GM13977 (cell line): ENCODE results near the gene ZNF641.
"Not testable (repeated sequence)": the region's sequence is repeated elsewhere in the genome, so short reads cannot be mapped to it uniquely, and the experiment has no call there.

Experiments
- DNase-seq: peaks from one replicate; pipeline ENCODE4 v3.0.0; 2012; ENCODE audit warnings: low spot score
- CTCF ChIP-seq: IDR thresholded peaks from 2 replicates; pipeline ENCODE4 v1.5.1; 2012; ENCODE audit warnings: mild to moderate bottlenecking, control low read depth; ENCODE audit not compliant: insufficient read depth; ENCODE audit errors: extremely low read depth, missing control alignments
- in situ Hi-C: fragments of 300-500 bp; cut with MboI; formaldehyde crosslinking; loops from one replicate; pipeline ENCODE4 v1.12.0; 2022; ENCODE audit warnings: low sequenced_read_pairs, low pct_unique_long_range_greater_than_20kb, mixed read lengths, inconsistent platforms; ENCODE audit not compliant: unreplicated experiment

Gene ZNF641

GRCh38 chr12:48339442-48340117 is 11.1 kb downstream of the ZNF641 start:
- in situ Hi-C loops: no loop called here
- DNase-seq: no peak
- TF ChIP-seq CTCF: no peak

DNA sequence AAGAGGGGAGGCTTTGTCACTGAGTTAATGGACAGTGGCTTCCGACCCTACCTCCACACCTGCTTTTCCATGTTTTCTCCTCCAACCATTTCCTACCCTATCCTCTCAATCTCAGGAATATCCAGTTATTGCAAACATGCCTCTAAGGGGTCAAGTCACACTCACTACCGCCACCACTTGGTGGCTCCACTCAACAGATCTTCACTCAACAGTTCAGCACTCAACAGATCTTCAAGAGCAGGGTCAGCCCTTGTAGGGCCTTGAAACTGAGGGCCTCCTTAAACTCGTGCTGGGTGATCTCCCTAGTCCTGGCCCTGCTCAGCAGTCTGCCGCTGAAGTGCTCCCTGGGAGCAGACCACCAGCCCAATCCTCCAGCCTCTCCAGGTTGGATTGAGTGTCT is 14.2 kb downstream of the ZNF641 start:
- peak; percentile 15 for TF ChIP-seq CTCF
- in situ Hi-C loops: no loop called here
- DNase-seq: no peak

DNA sequence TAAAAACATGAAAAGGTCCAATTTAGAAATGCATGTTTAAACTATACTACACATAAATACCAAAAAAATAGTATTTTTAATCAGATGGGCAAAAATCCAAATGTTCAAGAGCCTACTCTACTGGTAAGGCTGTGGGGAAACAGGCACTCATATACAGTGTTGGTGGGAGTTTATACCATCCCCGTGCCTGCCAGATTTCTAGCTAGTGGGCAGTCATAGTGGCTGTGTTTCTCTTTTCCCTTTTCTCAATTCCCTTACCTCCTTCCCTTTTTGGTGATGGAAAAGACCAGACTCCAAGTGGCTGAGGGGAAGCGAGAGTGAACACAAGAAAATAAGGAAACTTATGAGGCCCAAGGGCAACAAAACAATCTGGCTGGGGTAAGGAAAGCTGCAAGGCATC is 14.7 kb downstream of the ZNF641 start:
- in situ Hi-C loops: no loop called here
- no peak for DNase-seq
- TF ChIP-seq CTCF: no peak

- in situ Hi-C loops: no loop called here
- no peak for DNase-seq
- TF ChIP-seq CTCF: no peak
These were observed 15.9 kb downstream of the ZNF641 start for GRCh38 chr12:48334808-48335207.

GRCh38 chr12:48333680-48334079 is 17.0 kb downstream of the ZNF641 start:
- in situ Hi-C loops, DNase-seq: not testable (repeated sequence)

- in situ Hi-C loops: no loop called here
- no peak for DNase-seq
- no peak for TF ChIP-seq CTCF
These were observed 19.3 kb downstream of the ZNF641 start for GRCh38 chr12:48331399-48331798.

- no peak for DNase-seq
- in situ Hi-C loops: no loop called here
- no peak for TF ChIP-seq CTCF
These were observed 21.4 kb downstream of the ZNF641 start for GRCh38 chr12:48329199-48329939.
